ENCODE data around the gene CAMTA2.

The CAMTA2 gene

DNA sequence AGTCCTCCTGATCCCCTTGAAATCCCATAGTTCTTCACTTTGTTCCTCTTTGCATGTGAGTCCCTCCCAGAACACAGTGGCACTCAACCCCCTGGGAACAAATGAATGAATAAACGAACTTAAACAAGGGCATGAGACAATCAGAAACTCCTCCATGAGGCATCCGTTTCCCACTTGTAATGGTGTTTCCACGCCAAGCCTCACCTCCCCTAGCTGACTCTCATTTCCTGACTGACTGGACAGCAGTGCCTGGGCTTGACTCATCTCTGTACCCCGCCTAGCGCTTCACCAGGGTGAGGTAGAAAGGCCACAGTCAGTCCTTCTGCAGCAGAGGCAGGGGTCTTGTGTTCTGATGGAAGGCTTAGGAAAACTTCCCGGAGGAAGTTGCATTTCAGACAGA is 24.5 kb upstream of the CAMTA2 start:
- Histone ChIP-seq H3K27ac (no peak overlapping the region), H3K36me3 (peaks cover 52% of the 10 kb centered on the region), H3K4me3 (ENCODE audit: low read depth, low read length) (no peak overlapping the region), H3K27me3 (ENCODE audit: insufficient read depth, low read depth, severe bottlenecking) (no peaks in the 10 kb centered on the region), H3K9me3 (ENCODE audit: severe bottlenecking) (no peaks in the 10 kb centered on the region)
- DNase-seq: no peak
- TF ChIP-seq, protein P1, sequence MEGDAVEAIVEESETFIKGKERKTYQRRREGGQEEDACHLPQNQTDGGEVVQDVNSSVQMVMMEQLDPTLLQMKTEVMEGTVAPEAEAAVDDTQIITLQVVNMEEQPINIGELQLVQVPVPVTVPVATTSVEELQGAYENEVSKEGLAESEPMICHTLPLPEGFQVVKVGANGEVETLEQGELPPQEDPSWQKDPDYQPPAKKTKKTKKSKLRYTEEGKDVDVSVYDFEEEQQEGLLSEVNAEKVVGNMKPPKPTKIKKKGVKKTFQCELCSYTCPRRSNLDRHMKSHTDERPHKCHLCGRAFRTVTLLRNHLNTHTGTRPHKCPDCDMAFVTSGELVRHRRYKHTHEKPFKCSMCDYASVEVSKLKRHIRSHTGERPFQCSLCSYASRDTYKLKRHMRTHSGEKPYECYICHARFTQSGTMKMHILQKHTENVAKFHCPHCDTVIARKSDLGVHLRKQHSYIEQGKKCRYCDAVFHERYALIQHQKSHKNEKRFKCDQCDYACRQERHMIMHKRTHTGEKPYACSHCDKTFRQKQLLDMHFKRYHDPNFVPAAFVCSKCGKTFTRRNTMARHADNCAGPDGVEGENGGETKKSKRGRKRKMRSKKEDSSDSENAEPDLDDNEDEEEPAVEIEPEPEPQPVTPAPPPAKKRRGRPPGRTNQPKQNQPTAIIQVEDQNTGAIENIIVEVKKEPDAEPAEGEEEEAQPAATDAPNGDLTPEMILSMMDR (IDR thresholded peaks at IDR 0.05; ENCODE audit: low read depth, low read length): no peak

DNA sequence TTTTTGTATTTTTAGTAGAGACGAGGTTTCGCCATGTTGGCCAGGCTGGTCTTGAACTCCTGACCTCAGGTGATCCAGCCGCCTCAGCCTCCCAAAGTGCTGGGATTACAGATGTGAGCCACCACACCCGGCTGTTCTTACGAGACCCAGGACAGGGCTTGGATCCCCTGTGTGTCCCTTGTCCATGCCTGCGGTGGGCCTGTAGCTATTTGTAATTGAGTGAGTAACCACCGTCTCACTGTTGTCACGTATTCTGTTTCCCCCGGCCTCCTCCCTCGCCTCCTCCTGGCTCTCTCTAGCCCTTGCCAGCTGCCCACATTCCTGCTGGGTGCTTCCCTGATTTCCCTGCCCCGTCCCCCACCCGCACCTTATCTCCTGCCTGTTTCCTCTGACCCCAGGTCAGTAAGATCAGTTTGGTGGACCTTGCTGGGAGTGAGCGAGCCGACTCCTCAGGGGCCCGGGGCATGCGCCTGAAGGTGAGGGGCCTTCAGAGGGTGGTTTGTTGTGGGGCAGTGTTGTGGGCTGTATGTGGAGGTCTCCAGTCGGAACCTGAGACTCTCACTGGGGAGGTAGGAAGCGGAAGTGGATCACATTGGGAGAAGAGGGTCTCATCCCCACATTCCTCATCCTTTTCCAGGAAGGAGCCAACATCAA is 15.9 kb upstream of the CAMTA2 start:
- Histone ChIP-seq H3K27me3 (ENCODE audit: insufficient read depth, low read depth, severe bottlenecking) (no peaks in the 10 kb centered on the region), H3K36me3 (peaks cover 72% of the 10 kb centered on the region), H3K4me3 (ENCODE audit: low read depth, low read length) (no peak overlapping the region), H3K9me3 (ENCODE audit: severe bottlenecking) (no peaks in the 10 kb centered on the region), H3K27ac (no peak overlapping the region)
- DNase-seq: no peak
- TF ChIP-seq, protein P1 (IDR thresholded peaks at IDR 0.05; ENCODE audit: low read depth, low read length): no peak

DNA sequence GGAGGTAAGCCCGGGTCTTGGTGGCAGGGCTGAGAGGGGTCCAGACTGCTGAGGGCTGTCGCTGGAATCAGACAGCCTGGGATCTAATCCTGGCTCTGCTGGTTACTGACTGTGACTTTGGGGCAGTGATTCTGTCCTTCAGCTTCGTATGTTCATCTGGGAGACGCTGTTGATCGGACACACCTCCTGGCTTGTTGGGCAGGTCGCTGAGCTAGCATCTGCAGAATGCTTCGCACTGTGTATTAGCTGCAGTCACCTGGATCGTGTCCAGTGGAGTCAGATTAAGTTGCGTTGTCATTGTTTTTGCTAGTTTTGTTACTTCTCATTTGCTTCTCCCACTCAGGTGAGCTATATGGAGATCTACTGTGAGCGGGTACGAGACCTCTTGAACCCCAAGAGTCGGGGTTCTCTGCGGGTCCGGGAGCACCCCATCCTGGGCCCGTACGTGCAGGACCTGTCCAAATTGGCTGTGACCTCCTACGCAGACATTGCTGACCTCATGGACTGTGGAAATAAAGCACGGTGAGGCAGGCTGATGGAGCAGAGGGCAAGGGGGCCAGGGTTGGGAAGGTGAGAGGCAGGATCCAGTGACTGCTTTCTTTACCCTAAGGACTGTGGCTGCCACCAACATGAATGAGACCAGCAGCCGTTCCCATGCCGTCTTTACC is 14.8 kb upstream of the CAMTA2 start:
- no peak for DNase-seq
- TF ChIP-seq, protein P1 (IDR thresholded peaks at IDR 0.05; ENCODE audit: low read depth, low read length): no peak
- Histone ChIP-seq H3K4me3 (ENCODE audit: low read depth, low read length) (no peak overlapping the region), H3K27ac (no peak overlapping the region), H3K36me3 (peaks cover 62% of the 10 kb centered on the region), H3K9me3 (ENCODE audit: severe bottlenecking) (no peaks in the 10 kb centered on the region), H3K27me3 (ENCODE audit: insufficient read depth, low read depth, severe bottlenecking) (no peaks in the 10 kb centered on the region)

DNA sequence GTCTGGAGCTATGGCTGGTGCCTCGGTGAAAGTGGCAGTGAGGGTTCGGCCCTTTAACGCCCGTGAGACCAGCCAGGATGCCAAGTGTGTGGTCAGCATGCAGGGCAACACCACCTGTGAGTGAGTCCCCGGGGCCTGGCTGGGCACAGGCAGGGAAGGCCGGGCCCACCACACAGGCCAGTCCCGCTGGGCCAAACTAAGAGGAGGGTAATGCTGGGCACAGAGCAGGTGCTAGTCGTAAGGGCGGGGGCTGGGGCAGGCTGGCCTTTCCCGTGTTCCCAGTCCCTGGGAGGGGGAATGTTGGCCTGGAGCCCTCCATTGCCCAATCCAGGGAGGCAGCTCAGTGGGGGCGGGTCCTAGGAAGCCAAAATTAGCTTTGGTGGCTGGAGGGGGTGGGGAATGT is 12.8 kb upstream of the CAMTA2 start:
- TF ChIP-seq, protein P1 (IDR thresholded peaks at IDR 0.05; ENCODE audit: low read depth, low read length): no peak
- no peak for DNase-seq
- Histone ChIP-seq H3K36me3 (peaks cover 42% of the 10 kb centered on the region), H3K27me3 (ENCODE audit: insufficient read depth, low read depth, severe bottlenecking) (no peaks in the 10 kb centered on the region), H3K9me3 (ENCODE audit: severe bottlenecking) (no peaks in the 10 kb centered on the region), H3K4me3 (ENCODE audit: low read depth, low read length) (no peak overlapping the region), H3K27ac (no peak overlapping the region)

DNA sequence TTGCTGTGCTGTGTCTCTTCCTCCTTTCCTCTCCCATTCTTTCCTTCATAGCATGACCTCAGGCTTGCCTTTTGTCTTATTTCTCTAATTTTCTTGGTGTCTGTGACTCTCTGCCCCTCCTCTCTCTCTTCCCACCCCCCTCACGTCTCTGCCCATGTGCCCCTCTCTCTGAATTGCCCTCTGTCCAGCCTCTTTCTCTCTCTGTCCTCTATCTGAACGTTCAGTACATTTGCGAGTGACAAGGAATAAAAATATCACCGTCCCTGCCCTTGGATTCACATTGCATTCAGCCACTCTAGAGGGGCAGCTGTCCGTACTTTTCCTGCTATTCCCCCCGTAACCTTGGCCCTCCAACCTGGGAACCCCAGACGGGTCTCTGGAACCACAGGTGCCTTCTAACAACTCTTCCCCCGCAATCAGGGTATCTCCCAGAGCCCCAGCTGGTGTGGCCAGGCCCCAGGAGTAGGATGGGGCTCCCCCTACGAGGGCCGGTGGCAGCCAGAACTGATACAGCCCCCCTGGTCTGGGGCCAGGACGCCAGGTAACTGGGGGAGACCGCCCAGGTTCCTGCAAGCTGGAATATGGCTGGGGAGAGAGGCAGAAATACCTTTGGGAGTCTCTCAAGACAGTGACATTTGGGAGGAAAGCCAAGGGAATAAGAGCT is 12.1 kb upstream of the CAMTA2 start:
- Histone ChIP-seq H3K4me3 (ENCODE audit: low read depth, low read length) (no peak overlapping the region), H3K9me3 (ENCODE audit: severe bottlenecking) (no peaks in the 10 kb centered on the region), H3K36me3 (peaks cover 35% of the 10 kb centered on the region), H3K27me3 (ENCODE audit: insufficient read depth, low read depth, severe bottlenecking) (no peaks in the 10 kb centered on the region), H3K27ac (no peak overlapping the region)
- no peak for DNase-seq
- TF ChIP-seq, protein P1 (IDR thresholded peaks at IDR 0.05; ENCODE audit: low read depth, low read length): no peak
